SH-SY5Y (cell line): ENCODE measurements around the gene DNM1L.

Experiments used
- GATA2 ChIP-seq: IDR thresholded peaks from 2 replicates; pipeline ENCODE4 v1.6.1; 2011; ENCODE audit warnings: mild to moderate bottlenecking, low read depth, low read length
- GATA3 ChIP-seq: IDR thresholded peaks from 2 replicates; pipeline ENCODE4 v1.6.1; 2011; ENCODE audit warnings: low read depth, mild to moderate bottlenecking, low read length, moderate library complexity

Gene DNM1L

GRCh38 chr12:32679091-32679919 is at the start of gene DNM1L:
TSS of gene DNM1L (plus strand) at chr12:32679301. CDS start at chr12:32679364, 63 bp downstream.
- TF ChIP-seq GATA2 (no peak), GATA3 (no peak)

- no peak for TF ChIP-seq GATA2
- no peak for TF ChIP-seq GATA3
These were observed 37.7 kb upstream of the DNM1L start for GRCh38 chr12:32641287-32641901.

GRCh38 chr12:32644431-32644830 is 34.7 kb upstream of the DNM1L start:
- no peak for TF ChIP-seq GATA3
- no peak for TF ChIP-seq GATA2

GRCh38 chr12:32647275-32647674 is 31.8 kb upstream of the DNM1L start:
- no peak for TF ChIP-seq GATA2

GRCh38 chr12:32650508-32650907 is 28.6 kb upstream of the DNM1L start:
- TF ChIP-seq GATA2 (no peak), GATA3 (no peak)

GRCh38 chr12:32651151-32651955 is 27.7 kb upstream of the DNM1L start:
- TF ChIP-seq GATA2 = no peak
- no peak for TF ChIP-seq GATA3

- TF ChIP-seq GATA2 (no peak), GATA3 (no peak)
These were observed 27.2 kb upstream of the DNM1L start for GRCh38 chr12:32651956-32652210.

- TF ChIP-seq GATA3 = no peak
- no peak for TF ChIP-seq GATA2
These were observed 19.1 kb upstream of the DNM1L start for GRCh38 chr12:32659908-32660440.

GRCh38 chr12:32661706-32662105 is 17.4 kb upstream of the DNM1L start:
- no peak for TF ChIP-seq GATA3
- TF ChIP-seq GATA2 = no peak

- TF ChIP-seq GATA2 = no peak
- no peak for TF ChIP-seq GATA3
These were observed 16.4 kb upstream of the DNM1L start for GRCh38 chr12:32662665-32663064.

GRCh38 chr12:32666018-32666417 is 13.1 kb upstream of the DNM1L start:
- TF ChIP-seq GATA3 (no peak), GATA2 (no peak)

- TF ChIP-seq GATA3 (no peak), GATA2 (no peak)
These were observed 9.5 kb upstream of the DNM1L start for GRCh38 chr12:32669584-32669983.

- TF ChIP-seq GATA3 = no peak
- no peak for TF ChIP-seq GATA2
These were observed 6.9 kb upstream of the DNM1L start for GRCh38 chr12:32671930-32672780.

GRCh38 chr12:32679920-32680237 is 778 bp downstream of the DNM1L start:
- TF ChIP-seq GATA3 (no peak), GATA2 (no peak)
